Cardiac fibroblast (primary cell): Measurements from ENCODE around the gene RSU1.

Experiments used
- DNase-seq, 2 donors: peaks; one replicate each; pipeline versions ENCODE4 v3.0.0 to v3.0.0-alpha.2; 2010; ENCODE audit warnings: low read depth in 2 of 2
- H3K4me3 ChIP-seq, 2 donors: replicated peaks in 1 of 2; 1 replicate in 1 of 2; 2 replicates in 1 of 2; pipeline ENCODE4 v1.5.1; 2011; ENCODE audit warnings: low read depth in 2 of 2, low read length in 2 of 2, mild to moderate bottlenecking in 2 of 2, moderate library complexity in 1 of 2
- CTCF ChIP-seq: IDR thresholded peaks from one replicate; pipeline ENCODE4 v1.5.1; 2011; ENCODE audit warnings: low read depth, mild to moderate bottlenecking, low read length, inconsistent platforms

The RSU1 gene

GRCh38 chr10:16679511-16679910 is 137.7 kb downstream of the RSU1 start:
- DNase-seq, result no peak
- no peak for TF ChIP-seq CTCF
- H3K4me3 ChIP-seq, result no peak overlapping the region

- H3K4me3 ChIP-seq, result no peak overlapping the region
- no peak for TF ChIP-seq CTCF
- no peak for DNase-seq
These were observed 141.9 kb downstream of the RSU1 start for GRCh38 chr10:16675334-16675733.

DNA sequence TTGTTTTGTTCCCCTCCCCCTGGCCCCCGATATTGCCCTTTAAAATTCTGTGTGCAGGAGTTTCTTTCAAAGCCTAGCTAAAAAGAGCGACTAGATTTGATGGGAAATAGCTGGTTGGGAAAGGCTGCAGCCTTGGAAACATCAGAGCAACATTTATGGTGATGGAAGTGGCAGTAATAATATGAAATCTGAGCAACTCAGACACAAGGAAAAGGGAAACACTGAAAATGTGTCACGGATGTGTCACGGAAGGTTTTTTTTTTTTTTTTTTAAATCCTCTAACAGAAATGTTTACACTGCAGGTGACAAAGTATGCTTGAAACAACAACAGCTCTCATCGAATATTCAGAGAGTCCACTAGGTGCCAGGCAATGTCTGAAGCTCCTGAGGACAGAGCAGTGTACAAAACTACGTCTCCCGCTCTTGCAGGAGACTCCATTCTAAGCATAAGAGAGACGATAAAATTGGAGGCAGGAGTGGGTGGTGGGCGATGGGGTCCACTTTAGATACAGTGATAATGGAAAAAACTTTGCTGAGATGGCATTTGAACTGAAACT is 143.0 kb downstream of the RSU1 start:
- no peak overlapping the region for H3K4me3 ChIP-seq
- DNase-seq, result no peak
- no peak for TF ChIP-seq CTCF

DNA sequence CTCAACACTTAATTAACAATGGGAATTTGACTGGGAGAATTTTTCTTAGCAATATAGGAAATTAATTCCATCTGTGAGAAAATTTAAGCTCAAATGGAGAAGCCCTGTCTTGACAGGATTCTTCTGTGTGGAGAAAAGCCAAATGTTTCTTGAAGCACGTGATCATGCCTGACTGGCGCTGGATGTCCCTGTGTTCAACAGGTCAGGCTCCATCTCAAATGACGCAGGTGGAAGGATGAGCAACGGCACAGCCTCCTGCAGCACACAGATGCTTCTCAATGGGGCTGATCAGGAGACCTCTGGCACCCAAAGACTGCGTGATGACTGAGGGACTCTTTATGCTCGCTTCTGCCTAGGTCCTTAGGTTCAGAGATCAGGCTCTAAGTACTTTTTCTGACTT is 143.8 kb downstream of the RSU1 start:
- no peak for TF ChIP-seq CTCF
- H3K4me3 ChIP-seq, result no peak overlapping the region
- DNase-seq, result no peak

GRCh38 chr10:16663444-16663843 is 153.8 kb downstream of the RSU1 start:
- H3K4me3 ChIP-seq, result no peak overlapping the region
- DNase-seq, result no peak
- TF ChIP-seq CTCF, result no peak

DNA sequence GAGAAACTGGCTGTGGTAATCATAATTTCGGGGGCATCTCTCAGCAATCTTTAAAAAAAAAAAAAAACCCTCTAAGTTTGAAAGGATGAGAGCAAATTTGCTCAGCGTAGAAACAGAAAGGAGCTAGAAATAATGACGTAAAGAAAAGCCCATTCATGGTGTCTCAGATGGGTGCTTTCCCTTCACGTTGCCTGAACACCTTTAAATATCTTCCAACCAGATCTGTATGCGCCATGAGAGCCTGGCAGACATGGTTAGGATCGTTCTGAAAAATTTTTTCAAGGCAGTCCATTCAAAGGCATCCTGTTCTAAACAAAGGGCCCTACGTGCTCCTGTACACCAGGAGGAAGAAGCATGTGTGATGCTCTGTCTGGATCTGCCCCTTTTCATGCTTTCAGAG is 154.3 kb downstream of the RSU1 start:
- no peak overlapping the region for H3K4me3 ChIP-seq
- no peak for DNase-seq
- no peak for TF ChIP-seq CTCF

DNA sequence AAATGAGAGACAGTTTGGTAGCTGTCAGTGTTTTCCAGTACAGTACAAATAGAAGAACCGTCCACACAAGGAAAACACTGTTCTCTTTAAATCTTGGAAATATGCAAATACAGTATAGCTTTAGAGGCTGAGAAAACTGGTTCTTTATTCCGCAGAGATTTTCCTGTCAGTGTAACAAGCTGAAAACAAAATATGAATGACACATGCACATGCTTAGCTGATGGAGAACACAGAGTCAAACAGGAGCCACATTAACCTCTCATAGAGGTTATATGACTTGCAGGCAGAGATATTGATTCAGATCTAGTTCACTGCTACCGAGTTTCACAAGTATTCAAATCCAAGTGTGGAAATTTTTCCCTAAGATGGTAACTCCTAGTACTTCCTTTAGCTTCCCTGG is 160.3 kb downstream of the RSU1 start:
- DNase-seq, result no peak
- H3K4me3 ChIP-seq, result no peak overlapping the region
- no peak for TF ChIP-seq CTCF
